Activated CD4-positive, alpha-beta T cell treated with anti-CD3 and anti-CD28 coated beads for 48 hours (primary cell): ENCODE results near the gene METTL23.

Experiments
- DNase-seq: peaks from one replicate; pipeline ENCODE4 v3.0.0-alpha.2; 2020

METTL23 gene, protein sequence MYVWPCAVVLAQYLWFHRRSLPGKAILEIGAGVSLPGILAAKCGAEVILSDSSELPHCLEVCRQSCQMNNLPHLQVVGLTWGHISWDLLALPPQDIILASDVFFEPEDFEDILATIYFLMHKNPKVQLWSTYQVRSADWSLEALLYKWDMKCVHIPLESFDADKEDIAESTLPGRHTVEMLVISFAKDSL

DNA sequence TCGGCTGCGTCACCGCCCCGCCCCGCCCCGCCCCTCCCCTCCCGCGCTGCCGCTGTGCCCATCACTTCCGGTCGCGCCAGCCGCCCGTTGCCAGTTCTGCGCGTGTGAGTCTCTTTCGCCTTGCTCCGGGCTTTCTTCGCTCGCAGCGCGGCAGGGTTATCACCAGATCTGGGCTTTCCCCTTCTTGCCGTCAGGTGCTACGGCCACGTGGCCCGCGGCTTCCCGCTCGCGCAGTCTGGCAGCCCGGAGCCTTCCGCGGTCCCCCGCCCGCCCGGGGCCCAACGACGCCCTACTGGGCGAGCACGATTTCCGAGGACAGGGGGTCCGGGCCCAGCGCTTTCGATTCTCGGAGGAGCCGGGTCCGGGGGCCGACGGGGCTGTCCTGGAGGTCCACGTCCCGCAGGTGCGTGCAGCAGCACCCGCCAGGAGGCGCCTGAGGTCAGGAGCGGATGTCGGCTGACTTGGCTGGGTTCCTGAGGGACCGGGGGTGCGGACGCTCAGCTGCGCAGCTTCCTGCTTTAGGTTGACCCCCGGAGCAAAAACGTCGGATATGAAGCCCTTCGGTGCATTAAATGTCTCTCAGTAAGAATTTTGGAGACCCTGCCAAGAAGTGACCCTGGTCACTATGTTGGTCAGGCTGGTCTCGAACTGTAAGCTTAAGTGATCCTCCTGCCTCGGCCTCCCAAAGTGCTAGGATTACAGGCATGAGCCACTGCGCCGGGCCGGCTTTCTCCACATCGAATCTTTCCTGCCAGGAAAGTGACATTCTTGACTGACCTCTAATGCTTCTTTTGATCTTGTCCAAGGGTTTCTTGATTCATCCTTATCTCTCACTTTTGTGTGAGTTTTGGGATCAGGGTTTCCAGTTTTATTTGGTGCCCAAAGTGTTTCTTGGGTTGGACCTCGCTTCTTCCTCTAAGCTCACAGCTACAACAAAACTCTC lies at the start of gene METTL23:
METTL23 (plus strand) TSS at position 64 of the 943 bp plus-strand sequence. CDS start 2,872 bp downstream, outside the sequence.
- DNase-seq: peak; percentile 86

DNA sequence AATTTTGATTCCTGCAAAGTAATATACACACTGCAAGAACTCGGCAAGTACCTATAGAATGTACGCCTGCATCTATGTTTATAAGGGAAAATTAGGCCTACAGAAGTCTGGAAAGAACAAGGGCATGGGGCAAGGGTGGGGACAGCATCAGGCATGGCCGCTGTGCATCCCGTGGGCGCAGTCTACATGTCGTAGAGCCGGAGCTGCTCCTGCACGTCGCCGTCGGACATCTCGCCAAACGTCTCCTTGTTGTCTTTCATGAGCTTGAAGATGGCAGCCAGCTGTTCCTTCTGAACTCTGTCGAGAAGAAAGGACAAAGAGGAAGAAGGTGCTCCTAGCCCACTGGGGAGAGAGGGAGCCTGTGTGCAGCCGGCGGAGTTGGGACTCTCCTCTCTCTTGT lies 49.2 kb upstream of the METTL23 start:
- DNase-seq: no peak

DNA sequence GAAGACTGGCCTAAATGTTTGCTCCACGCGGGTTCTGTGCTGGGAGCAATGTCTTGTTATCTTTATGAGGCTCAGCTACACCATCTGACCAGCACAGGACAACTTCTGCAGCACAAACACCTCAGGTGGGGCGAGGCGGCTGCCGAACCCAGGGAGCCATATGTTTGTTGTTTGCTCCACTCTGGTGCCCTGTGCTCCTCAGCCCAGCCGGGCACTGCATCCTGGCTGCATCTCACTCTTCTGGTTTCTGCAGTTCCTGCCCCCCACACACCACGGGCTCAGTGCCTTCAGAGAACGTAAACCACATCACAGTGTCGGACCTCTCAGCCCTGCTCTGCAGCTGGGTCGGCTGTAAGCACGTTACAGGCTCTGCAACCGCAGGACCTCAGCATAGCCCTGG lies 48.3 kb upstream of the METTL23 start:
- peak; percentile 18 for DNase-seq

DNA sequence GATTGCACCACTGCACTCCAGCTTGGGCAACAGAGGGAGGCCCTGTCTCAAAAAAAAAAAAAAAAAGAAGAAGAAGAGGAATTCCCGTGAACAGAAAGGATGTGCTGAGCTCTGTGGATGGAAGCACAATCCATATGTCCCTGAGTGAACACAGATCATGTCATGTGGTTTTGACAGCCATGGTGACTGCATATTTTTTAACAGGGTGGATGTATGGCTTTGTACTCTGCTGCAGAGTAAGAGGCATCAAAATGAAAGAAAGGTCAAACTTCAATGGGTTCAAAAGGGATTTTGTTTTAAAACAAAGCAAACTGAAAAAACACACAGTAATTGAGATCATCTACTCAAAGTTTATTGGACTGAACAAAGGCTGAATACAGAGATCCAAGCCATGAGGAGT lies 47.4 kb upstream of the METTL23 start:
- DNase-seq: no peak

DNA sequence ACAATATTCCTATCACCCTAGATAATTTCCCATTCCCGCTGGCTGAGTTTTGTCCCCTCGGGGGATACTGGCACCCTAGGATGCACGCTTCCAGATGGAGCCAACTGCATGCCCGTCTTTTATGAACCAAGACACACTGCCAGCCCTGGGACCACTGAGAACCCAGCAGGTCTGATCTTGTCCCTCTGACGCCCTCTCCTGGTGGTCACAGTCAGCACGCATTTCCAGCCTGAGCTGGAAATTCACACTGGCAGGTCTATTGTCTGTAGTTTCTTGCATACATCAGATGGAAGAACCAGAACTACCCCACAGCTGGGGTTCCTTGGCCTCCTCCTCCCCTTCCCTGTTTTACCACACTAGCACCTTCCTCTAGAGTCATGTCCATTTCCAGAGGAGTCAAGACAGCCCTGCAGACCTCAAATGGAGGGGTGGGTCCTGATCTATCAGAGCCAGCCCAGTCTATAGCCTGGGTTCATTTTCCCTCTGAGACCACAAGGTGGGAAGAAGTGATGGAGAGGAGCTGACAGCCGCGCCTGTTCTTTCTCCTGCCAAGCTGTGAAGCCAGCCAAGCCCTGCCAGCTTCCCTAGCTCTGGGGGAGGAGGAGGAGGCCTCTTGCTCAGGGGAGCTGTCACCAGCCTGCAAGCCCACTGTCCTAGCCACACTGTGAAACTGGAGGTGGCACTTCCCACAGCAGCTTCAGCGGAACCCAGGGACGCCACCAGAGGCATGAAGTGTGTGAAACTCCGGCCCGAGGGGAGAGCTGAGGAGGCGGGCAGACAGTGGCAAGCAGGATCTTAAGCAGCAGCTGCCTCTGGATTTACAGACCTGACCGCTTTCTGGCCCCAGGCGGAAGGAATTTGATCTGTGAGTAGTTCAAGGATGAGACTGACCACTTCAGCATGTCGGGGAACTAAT lies 45.2 kb upstream of the METTL23 start:
- peak; percentile 80 for DNase-seq

DNA sequence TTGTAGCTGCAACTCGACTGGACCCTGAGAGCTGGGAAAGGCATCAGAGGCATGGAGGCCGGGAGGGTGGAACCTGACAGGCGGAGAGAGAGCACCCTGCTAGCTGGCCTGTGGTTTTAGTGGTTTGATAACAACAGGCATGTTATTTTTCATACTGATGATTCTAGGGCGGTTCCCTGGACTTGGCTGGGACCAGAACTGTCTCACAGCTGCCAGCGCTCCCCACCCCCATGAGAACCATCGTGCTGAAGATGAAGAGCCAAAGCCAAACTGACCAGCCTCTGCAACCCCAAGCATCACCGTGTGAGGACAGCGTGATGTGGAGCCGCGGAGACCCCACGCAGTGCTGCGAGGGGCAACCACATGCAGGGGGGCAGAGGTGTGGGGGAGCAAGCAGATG lies 44.3 kb upstream of the METTL23 start:
- no peak for DNase-seq

DNA sequence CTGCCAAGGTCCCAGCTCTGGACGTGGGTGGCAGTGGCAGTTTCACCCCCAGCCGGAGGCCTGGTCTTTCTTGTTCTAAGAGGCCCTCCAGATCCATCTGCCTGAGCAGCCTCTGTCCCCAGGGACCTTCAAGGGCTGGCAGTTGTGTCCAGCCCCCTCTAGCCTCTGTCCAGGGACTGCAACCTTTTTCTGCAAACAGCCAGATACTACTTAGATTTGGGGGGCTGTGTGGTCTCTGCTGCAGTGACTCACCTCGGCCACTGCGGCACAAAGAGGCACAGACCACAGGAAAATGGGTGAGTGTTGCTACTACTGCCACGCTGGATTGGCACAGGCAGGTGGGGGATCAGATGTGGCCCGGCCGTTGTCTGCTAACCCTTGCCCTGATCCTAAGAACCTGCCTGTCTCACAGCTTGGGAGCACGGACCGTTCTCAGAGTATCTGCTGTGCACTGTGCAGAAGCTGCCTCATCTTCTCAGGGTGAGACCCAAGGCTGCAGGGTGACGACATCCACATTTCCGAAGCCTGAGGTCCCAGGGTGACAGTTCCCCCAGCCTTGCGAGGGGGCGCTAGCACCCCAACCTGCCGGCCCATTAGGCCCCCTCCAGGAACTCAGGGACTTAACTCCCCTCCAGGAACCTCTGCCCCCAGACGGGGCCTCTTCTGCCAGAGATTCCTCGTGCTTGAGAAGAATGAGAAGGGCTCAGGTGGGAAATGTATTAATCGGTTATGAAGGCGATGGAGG lies 43.5 kb upstream of the METTL23 start:
- DNase-seq: no peak

DNA sequence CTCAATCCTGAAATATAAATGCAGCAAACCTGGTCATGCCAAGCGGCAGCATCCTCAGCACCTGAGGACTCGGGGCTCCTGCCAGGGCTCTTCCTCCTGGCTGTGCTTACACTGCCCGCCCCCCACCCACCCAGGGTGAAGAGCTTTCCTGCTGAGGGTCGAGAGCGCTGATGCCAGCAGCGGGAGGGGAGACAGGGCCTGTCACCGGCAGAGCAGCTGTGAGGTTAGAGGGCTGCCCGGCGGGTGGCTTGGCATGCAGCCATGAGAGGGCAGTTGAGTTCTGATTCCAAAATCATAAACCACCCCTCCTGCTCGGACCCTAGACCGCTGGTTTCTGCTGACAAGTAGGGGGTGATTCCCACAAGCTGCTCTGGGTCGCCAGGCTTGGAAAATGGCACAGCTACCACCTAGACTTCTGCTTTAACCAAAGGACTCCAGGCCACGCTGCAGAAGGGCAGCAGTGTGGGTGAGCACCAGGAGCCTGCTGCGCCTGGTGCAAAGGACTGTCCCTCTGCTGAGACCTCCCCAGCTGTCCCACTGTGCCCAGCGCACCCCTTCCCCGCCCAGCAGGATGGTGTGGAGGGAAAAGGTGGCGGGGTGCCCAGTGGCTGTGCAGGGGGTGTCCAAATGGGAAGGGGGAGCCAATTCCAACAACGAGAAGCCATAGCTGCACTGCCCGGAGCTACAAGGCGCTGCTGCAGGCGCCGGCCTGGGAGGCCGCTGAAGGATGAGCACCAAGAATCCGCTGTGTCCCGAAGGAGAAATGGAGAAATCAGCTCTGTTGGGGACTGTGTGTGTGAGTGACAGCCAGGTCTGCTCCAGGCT lies 42.5 kb upstream of the METTL23 start:
- no peak for DNase-seq

DNA sequence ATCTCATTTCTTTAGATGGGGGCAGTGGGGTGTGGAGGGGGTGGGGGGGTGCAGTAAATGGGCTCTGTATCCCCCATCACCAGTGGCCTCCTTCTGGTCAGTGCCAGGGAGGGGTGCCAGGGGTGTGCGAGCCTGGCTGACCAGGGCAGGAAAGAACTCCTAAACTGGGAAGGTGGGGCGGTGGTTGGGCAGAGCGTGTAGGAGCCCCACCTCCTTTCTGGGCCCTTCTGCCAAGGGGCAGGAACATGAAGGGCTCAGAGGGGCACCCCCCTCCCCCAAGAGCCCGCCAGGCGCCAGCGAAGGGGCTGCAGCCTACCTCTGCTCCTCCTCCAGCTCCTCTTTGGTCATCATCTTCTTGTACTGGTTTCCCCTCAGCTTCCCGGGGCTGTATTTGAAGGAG lies 41.9 kb upstream of the METTL23 start:
- DNase-seq: no peak

DNA sequence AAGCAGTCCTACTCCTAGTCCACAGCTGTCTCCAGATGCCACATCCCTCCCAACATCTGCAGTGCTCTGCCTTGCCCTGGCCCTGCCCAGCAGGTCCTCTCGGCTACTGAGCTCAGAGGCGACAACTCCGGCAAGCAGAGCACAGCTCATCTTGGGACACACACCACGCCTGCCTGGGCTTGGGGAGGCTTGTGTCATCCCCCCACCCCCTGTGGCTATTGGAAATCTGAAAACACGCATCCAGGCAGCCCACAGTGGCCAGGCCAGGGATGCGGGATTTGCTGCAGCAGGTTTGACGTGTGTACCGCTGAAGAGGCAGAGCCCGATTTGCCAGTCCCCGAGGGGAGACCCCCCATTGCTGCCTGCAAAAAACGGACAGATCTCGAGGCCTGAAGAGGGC lies 41.3 kb upstream of the METTL23 start:
- DNase-seq: no peak

DNA sequence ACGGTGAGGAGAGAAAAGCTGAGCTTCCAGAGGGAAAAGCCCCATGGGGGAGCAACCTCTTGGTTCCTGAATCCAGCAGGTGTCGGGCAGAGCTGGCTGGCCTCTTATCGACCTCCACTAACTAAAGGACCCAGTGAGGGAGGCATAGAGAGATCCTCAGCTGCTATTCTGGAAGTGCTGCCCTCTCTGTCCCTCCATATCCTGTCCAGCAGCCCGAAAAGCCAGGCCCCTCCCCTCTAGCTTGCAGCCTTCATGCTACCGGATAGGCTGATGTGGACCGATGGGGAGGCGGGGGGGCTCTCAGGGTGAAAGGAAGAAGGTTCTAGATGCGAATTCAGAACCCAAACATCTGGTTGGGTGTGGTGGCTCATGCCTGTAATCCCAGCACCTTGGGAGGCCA lies 40.8 kb upstream of the METTL23 start:
- no peak for DNase-seq

DNA sequence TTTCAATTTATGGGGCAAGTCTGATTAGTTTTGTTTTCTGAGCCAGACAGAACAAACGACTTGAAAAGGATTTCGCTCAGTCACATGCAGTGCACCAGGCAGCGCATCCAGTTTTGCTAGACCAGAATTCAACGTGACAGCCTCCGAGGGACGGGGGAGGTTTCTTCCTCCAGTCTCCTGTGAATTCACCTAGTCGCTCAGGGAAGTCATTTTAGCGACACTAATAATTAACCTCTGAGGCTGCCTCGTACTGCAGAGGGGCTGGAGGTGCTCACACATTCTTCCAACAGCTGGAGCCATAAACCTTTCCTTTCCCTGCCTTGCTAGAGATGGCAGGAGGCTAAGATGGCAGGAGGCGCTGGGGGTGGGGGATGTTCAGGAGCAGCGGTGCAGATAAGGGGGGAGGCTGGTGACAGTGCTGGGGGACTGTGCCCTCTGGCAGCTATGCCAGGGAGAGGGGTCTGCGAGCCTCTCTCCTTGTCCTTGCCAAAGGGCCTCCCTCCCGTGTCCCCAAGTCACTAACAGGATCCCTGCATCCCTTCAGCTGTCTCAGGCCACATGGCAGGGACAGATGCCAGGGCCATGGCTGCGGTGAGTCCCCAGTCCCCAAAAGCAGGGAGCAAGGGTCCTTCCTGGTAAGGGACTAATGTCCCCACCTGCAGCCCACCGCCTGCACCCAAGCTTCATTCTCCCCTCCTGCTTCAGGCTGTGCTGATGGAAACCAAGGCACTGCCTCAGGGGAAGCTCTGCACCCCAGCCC lies 39.9 kb upstream of the METTL23 start:
- DNase-seq: no peak

DNA sequence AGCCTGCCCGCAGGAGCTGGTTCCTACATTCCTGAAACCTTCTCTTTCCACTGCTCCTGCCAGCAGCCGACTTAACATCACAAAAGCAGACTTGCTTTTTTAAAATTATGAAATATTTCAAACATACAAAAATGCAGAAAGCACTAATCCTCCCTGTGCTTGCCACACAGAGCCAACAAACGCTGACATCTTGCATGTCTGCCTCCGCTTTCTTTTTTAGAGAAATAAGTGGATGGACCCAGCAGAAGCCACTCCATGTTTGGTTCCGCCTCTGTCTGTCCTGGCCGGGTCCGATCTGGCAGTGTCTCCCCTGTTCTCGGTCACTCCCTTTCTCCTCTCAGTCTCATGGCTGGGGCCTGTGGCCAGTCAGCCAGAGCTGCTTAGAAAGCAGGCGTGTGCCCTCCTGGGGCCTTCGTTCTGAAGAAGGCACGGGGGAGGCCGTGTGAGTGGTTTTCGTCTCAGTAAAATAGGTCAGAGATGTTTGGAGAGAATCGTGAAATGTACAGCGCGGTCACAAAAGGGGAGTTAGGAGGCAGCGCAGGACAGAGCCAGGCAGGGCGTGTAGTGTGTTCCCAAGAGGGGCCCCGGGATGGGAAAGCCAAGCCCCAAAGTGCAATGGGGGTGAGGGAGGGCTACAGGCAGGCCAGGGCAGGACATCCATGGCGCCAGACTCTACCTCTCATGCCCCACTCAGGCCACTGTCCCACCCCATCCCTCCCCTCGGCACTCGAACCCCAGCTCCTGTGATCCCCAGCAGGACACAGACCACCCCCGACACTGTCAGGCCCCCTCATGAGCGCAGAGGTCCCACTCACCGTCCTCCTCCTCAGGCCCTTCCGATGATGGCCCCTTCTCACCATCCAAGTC lies 39.1 kb upstream of the METTL23 start:
- DNase-seq: no peak

DNA sequence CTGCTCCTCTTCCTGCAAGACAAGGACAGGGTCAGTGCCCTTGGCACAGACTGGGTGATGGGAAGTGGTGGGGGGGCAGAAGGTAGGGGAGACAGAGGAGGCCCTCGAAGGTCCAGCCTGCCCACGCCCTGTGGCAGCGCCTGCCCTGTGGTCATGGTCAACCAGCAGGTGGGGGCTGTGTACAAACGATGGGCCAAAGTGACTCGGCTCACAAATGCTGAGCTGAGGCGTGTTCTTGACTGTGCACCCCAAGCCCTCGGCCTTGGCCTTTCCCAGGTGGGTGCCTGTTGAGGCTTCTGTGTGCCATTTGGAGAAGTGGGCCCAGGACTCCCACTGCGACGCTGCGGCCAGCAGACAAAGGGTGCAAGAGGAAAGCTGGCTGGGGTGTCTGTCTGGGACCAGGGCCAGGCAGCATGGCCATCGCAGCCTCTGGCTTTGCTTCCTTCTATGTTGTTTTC lies 38.4 kb upstream of the METTL23 start:
- no peak for DNase-seq

DNA sequence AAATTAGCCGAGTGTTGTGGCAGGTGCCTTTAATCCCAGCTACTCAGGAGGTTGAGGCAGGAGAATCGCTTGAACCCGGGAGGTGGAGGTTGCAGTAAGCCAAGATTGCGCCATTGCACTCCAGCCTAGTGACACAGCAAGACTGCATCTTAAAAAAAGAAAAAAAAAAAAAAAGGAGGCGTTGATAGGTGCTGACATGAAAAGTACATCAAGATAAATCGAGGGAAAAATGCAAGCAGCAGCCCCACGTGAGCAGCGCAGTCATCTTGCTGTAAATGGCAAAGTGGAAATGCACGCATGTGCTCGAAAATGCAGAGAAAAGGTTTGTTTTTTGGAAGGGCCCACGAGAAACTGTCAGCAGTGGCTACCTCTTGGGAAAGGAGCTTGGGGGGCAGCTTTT lies 36.8 kb upstream of the METTL23 start:
- no peak for DNase-seq

DNA sequence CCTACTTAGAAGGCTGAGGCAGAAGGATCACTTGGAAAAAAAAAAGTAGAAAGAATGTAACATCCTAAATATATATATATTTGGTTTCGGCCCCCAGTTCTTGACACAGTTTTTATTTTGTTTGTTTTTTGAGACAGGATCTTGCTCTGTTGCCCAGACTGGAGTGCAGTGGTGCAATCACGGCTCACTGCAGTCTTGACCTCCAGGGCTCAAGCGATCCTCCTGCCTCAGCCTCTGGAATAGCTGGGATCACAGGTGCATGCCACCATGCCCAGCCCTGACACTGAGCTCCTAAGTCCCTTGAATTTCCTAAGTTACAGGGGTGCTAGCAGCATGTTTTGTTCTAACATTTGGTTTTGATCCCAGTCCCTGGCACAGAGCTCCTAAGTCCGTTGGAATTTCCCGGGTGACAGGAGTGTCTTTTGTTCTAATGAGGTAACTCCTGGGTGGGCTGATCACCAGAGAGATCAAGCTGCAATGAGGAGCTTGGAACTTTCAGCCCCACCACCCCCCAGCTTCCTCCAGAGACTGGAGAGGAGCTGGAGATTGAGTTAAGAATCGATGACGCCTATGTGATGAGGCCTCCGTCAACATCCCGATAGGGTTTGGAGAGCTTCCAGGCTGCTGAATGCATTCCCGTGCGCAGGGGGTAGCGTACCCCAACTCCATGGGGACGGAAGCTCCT lies 35.9 kb upstream of the METTL23 start:
- no peak for DNase-seq

DNA sequence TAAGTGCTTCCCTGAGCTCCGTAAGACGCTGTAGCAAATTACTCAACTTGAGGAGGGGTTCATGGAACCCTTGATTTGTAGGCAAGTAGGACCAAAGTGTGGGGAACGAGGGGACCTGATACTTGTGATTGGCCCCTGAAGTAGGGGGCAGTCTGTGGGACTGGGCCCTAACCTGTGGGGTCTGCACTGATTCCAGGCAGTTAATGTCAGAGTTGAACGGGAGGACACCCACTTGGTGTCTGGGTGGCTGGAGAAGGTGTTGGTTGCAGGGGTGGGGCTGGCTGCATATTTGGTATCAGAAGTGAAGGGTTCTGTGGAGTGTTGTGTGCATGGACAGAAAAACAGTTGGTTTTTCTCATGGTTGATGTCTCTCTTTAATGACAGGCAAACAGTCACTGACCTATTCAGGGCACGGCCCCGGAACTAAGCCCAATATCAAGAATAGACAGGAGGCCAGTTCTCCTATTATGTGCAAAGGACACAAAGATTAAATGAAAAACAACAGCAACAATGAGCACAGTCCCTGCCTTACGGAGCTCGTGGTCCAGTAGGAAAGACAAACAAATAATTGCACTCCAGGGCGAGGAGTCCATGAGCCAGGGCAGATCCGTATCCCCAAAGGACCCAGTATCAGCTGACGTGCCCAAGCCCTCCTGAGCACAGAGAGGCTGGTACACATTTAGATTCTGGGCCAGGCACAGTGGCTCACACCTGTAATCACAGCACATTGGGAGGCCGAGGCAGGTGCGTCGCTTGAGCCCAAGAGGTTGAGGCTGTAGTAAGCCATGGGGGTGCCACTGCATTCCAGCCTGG lies 35.1 kb upstream of the METTL23 start:
- DNase-seq: no peak
